HepG2 (cell line): ENCODE results near the gene TPCN2. TPM values are rescaled to one million over a fixed set of nuclear protein-coding genes. Genes with fewer than 3 reads are reported as not detected.

Experiments used
- ATAC-seq: fragments of 200-7000 bp; cut with Tn5 transposase; 3 replicates; pipeline ENCODE4 v1.9.1; 2020; ENCODE audit warnings: mild to moderate bottlenecking, moderate library complexity
- BruUV-seq: library from RNA; stranded (reverse); fragments of 400-500 nt; replicated peaks from 2 replicates; lab custom pipeline; 2021; lab: Mats Ljungman, UMichigan
- CTCF ChIA-PET: fragments of 300-600 bp; formaldehyde crosslinking; extraction: SDS; loops from one replicate; lab custom pipeline; 2021; ENCODE audit warnings: low total read pairs, inconsistent platforms, low intra/inter-chr PET ratio; lab: Yijun Ruan, JAX
- POLR2A ChIA-PET: fragments of 350-600 bp; sonication (Branson Sonifier 250); formaldehyde crosslinking; loops from one replicate; lab custom pipeline; 2020; ENCODE audit warnings: antibody characterized with exemption, inconsistent platforms; lab: Yijun Ruan, JAX
- DNase-seq: peaks from one replicate; pipeline ENCODE4 v3.0.0-alpha.2; 2015; ENCODE audit warnings: low spot score
- FAIRE-seq: peaks from 3 replicates; lab custom pipeline; 2011; peaks lifted over from hg19 to GRCh38; lab: Jason Lieb, UNC
- H2AFZ ChIP-seq: one replicate; pipeline ENCODE4 v1.6.1; 2011; ENCODE audit warnings: low read length, inconsistent platforms
- H3K27ac ChIP-seq: fragments of 300-600 bp; 3 replicates; pipeline ENCODE4 v1.8.0; 2011; ENCODE audit warnings: mixed run types, mild to moderate bottlenecking, mixed read lengths, low read length, inconsistent platforms; ENCODE audit not compliant: insufficient read depth; ENCODE audit errors: extremely low read length
- H3K27me3 ChIP-seq, 2 experiments: fragments of 200-600 bp in 1 of 2; 2 replicates in 1 of 2; 3 replicates in 1 of 2; pipeline versions ENCODE4 v1.6.0 to v1.8.0; 2011; ENCODE audit warnings: low read length in 2 of 2, mild to moderate bottlenecking in 2 of 2, moderate library complexity in 2 of 2, inconsistent platforms in 1 of 2; ENCODE audit not compliant: insufficient read depth in 2 of 2, control insufficient read depth in 1 of 2
- H3K36me3 ChIP-seq, 2 experiments: fragments of 200-600 bp in 1 of 2; replicated peaks in 1 of 2; 2 replicates in 1 of 2; 3 replicates in 1 of 2; pipeline versions ENCODE4 v1.5.1 to v1.8.0; 2011; ENCODE audit warnings: low read length in 2 of 2, inconsistent platforms in 1 of 2; ENCODE audit not compliant: insufficient read depth in 2 of 2, control insufficient read depth in 1 of 2
- H3K4me1 ChIP-seq: 2 replicates; pipeline ENCODE4 v1.5.1; 2012; ENCODE audit warnings: low read length, inconsistent platforms; ENCODE audit not compliant: insufficient read depth
- H3K4me2 ChIP-seq: 2 replicates; pipeline ENCODE4 v1.6.0; 2011; ENCODE audit warnings: low read depth, low read length, inconsistent platforms
- H3K4me3 ChIP-seq, 3 experiments: fragments of 200-600 bp in 1 of 3; sonication (generic), shearing (Covaris generic) in 1 of 3; replicated peaks in 1 of 3; 2 replicates each; pipeline ENCODE4 v1.5.1; 2011 to 2016; ENCODE audit warnings: low read length in 3 of 3, inconsistent platforms in 2 of 3, low read depth in 2 of 3, mild to moderate bottlenecking in 2 of 3, control low read depth in 1 of 3, mixed read lengths in 1 of 3; ENCODE audit not compliant: insufficient read depth in 1 of 3
- H3K79me2 ChIP-seq: one replicate; pipeline ENCODE4 v1.6.1; 2011; ENCODE audit warnings: low read length, inconsistent platforms; ENCODE audit not compliant: insufficient read depth
- H3K9ac ChIP-seq: 2 replicates; pipeline ENCODE4 v1.6.0; 2011; ENCODE audit warnings: mild to moderate bottlenecking, low read depth, low read length, inconsistent platforms; ENCODE audit not compliant: insufficient read depth
- H3K9me3 ChIP-seq: 2 replicates; pipeline ENCODE4 v1.5.1; 2012; ENCODE audit warnings: mild to moderate bottlenecking, low read length
- H4K20me1 ChIP-seq: 2 replicates; pipeline ENCODE4 v1.6.0; 2011; ENCODE audit warnings: inconsistent platforms, mild to moderate bottlenecking, low read length, moderate library complexity; ENCODE audit not compliant: insufficient read depth
- LCORL ChIP-seq, 2 experiments: fragments of 450-650 bp in 1 of 2; sonication (generic) in 1 of 2; formaldehyde crosslinking in 1 of 2; IDR thresholded peaks; 2 replicates each; pipeline versions ENCODE4 v1.5.0 to v1.6.1; 2017 to 2020; ENCODE audit warnings: antibody characterized with exemption in 1 of 2, missing genetic modification reagents in 1 of 2
- NFKB2 ChIP-seq: sonication (generic); formaldehyde crosslinking; IDR thresholded peaks from 2 replicates; pipeline ENCODE4 v1.4.0; 2020; ENCODE audit warnings: missing genetic modification reagents, borderline replicate concordance
- REXO4 ChIP-seq: sonication (generic); formaldehyde crosslinking; IDR thresholded peaks from 2 replicates; pipeline ENCODE4 v1.8.0; 2022; ENCODE audit warnings: missing genetic modification reagents, mild to moderate bottlenecking, borderline replicate concordance
- SP5 ChIP-seq: IDR thresholded peaks from 2 replicates; pipeline ENCODE4 v1.6.1; 2016; ENCODE audit warnings: low read depth, borderline replicate concordance
- ZMYM2 ChIP-seq: sonication (generic); formaldehyde crosslinking; IDR thresholded peaks from 2 replicates; pipeline ENCODE4 v1.8.0; 2022; ENCODE audit warnings: mild to moderate bottlenecking, missing genetic modification reagents
- ZNF292 ChIP-seq: sonication (generic); formaldehyde crosslinking; IDR thresholded peaks from 2 replicates; pipeline ENCODE4 v1.8.1; 2022; ENCODE audit warnings: mild to moderate bottlenecking, low read depth, missing genetic modification reagents, borderline replicate concordance
- ZNF572 ChIP-seq: sonication (generic); formaldehyde crosslinking; IDR thresholded peaks from 2 replicates; pipeline ENCODE4 v1.5.1; 2020; ENCODE audit warnings: mild to moderate bottlenecking, missing genetic modification reagents
- ZNF577 ChIP-seq: sonication (generic); formaldehyde crosslinking; IDR thresholded peaks from 2 replicates; pipeline ENCODE4 v1.4.0; 2020; ENCODE audit warnings: mild to moderate bottlenecking, low read depth, missing genetic modification reagents, borderline replicate concordance
- WGBS: methylation state at CpG from one replicate; pipeline ENCODE4 v1.1.6; 2017; ENCODE audit warnings: low lambda C conversion rate; 5-methylcytosine and 5-hydroxymethylcytosine counted together
- in situ Hi-C: cut with HindIII; loops from 2 replicates; pipeline ENCODE4 v1.10.0; 2017; ENCODE audit warnings: low pct_unique_long_range_greater_than_20kb; ENCODE audit not compliant: extremely low pct_ligation_motif_present
- intact Hi-C: fragments of 100-400 bp; cut with micrococcal nuclease; formaldehyde crosslinking; loops from one replicate; pipeline ENCODE4 v1.10.0; 2022; ENCODE audit not compliant: unreplicated experiment
- polyA plus RNA-seq, 8 experiments: library from polyadenylated mRNA; depleted of rRNA in 3 of 8; stranded (reverse) in 7 of 8; unstranded in 1 of 8; fragments of >200 nt; fragmentation: Illumina TruSeq in 4 of 8; extraction: Trizol in 4 of 8; gene quantifications; 2 replicates each; pipeline versions ENCODE4 v1.2.1 to v1.2.3, GENCODE V29; 2011 to 2016; ENCODE audit warnings: low read depth in 4 of 8, missing spikeins in 1 of 8, mixed read lengths in 1 of 8; ENCODE audit not compliant: insufficient read depth in 1 of 8
- total RNA-seq, 5 experiments: library from RNA; depleted of rRNA; stranded (reverse); fragments of >200 nt; fragmentation: Illumina TruSeq; extraction: Trizol; gene quantifications; 2 replicates each; pipeline ENCODE4 v1.2.3, GENCODE V29; 2016; ENCODE audit warnings: low read depth in 1 of 5
- TF ChIP-seq, protein P1 (sequence below): sonication (generic); formaldehyde crosslinking; IDR thresholded peaks from 2 replicates; pipeline ENCODE4 v1.9.0; 2021; ENCODE audit warnings: missing genetic modification reagents, mild to moderate bottlenecking, borderline replicate concordance
- TF ChIP-seq, protein P2 (sequence below): sonication (generic); formaldehyde crosslinking; IDR thresholded peaks from 2 replicates; pipeline ENCODE4 v1.4.0; 2020; ENCODE audit warnings: missing genetic modification reagents

The TPCN2 gene
- total and polyA plus RNA-seq, 2 of the 13 experiments (the other 11 are each of a cell fraction or from before 2014, with no cell fraction given): 5.6 to 5.9 TPM

DNA sequence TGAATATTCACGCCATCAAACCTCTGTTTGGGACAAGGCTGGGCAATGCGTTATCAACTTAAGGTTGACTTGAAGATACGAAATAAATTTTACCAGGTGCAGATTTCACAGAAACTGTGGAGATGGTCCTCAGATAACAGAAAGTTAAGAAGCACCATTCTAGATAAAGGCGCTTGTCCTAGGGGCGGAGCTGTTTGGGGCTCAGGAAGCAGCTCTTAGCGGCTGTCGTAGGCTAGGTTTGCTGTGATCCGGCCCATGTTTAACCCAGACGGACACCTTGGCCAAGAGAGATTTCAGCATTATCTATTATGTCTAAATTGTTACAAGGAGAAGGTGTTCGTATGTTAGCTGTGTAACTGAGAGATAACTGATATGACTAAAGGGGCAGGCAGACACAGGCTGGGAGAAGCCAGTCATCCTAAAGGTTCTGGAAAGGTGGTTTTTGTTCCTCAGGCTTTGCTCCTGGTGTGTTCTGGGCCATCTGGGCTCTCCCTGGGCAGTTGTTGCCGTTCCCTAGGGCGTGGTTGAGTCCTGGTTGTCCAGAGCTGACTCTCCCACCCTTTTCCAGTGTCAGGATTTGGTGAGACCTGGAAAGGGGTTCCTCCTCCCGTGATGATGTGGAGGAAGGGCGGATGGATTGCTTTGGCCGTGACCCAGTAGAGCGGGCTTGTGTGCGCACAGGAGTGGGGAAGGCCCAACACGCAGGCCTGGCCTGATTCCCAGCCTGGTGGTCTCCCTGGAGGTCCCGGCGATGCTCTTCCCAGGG, 25.8 kb downstream of the TPCN2 start:
- H3K4me2 ChIP-seq: no peak overlapping the region
- peaks cover 4 to 16% of the 10 kb centered on the region in 2 experiments; a peak in 3 of 5 replicates for H3K36me3 ChIP-seq
- no peaks in the 10 kb centered on the region for H3K9me3 ChIP-seq
- 91% methylated on average over 14 of the region's 20 CpGs for WGBS
- H3K27me3 ChIP-seq: no peaks in the 10 kb centered on the region
- POLR2A ChIA-PET: no interaction called here
- no peaks in the 10 kb centered on the region for H3K79me2 ChIP-seq
- in situ Hi-C loops (no loop called here), intact Hi-C loops (no loop called here)
- no peak for TF ChIP-seq LCORL (IDR thresholded peaks at IDR 0.05)
- TF ChIP-seq LCORL (CRISPR knock-in tag; IDR thresholded peaks at IDR 0.05): no peak
- no peak for TF ChIP-seq ZNF292
- no peak for TF ChIP-seq ZNF577 (CRISPR knock-in tag)
- TF ChIP-seq NFKB2 (CRISPR knock-in tag): no peak
- no peak for TF ChIP-seq SP5 (CRISPR knock-in tag)
- no peak for TF ChIP-seq REXO4 (CRISPR knock-in tag)
- TF ChIP-seq ZNF572: no peak
- no peak for TF ChIP-seq ZMYM2 (CRISPR knock-in tag)
- TF ChIP-seq, protein P1, sequence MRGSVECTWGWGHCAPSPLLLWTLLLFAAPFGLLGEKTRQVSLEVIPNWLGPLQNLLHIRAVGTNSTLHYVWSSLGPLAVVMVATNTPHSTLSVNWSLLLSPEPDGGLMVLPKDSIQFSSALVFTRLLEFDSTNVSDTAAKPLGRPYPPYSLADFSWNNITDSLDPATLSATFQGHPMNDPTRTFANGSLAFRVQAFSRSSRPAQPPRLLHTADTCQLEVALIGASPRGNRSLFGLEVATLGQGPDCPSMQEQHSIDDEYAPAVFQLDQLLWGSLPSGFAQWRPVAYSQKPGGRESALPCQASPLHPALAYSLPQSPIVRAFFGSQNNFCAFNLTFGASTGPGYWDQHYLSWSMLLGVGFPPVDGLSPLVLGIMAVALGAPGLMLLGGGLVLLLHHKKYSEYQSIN (CRISPR knock-in tag): no peak
- TF ChIP-seq, protein P2, sequence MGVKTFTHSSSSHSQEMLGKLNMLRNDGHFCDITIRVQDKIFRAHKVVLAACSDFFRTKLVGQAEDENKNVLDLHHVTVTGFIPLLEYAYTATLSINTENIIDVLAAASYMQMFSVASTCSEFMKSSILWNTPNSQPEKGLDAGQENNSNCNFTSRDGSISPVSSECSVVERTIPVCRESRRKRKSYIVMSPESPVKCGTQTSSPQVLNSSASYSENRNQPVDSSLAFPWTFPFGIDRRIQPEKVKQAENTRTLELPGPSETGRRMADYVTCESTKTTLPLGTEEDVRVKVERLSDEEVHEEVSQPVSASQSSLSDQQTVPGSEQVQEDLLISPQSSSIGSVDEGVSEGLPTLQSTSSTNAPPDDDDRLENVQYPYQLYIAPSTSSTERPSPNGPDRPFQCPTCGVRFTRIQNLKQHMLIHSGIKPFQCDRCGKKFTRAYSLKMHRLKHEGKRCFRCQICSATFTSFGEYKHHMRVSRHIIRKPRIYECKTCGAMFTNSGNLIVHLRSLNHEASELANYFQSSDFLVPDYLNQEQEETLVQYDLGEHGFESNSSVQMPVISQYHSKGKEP: no peak
- H4K20me1 ChIP-seq: no peaks in the 10 kb centered on the region
- no peak overlapping the region for H3K27ac ChIP-seq
- no TSS peak for BruUV-seq
- H2AFZ ChIP-seq: no peak overlapping the region
- DNase-seq (no peak), FAIRE-seq (no peak), ATAC-seq (no peak)
- no peak overlapping the region for H3K9ac ChIP-seq
- no peak overlapping the region for H3K4me3 ChIP-seq
- CTCF ChIA-PET: no interaction called here
- H3K4me1 ChIP-seq: no peaks in the 10 kb centered on the region
